ENCODE results near the gene ERCC6L2. TPM values are rescaled to one million over a fixed set of nuclear protein-coding genes. Genes with fewer than 3 reads are reported as not detected.

The ERCC6L2 gene
- total RNA-seq, 4 donors from 2014 or later: 62.4 to 199 (median 101) TPM

DNA sequence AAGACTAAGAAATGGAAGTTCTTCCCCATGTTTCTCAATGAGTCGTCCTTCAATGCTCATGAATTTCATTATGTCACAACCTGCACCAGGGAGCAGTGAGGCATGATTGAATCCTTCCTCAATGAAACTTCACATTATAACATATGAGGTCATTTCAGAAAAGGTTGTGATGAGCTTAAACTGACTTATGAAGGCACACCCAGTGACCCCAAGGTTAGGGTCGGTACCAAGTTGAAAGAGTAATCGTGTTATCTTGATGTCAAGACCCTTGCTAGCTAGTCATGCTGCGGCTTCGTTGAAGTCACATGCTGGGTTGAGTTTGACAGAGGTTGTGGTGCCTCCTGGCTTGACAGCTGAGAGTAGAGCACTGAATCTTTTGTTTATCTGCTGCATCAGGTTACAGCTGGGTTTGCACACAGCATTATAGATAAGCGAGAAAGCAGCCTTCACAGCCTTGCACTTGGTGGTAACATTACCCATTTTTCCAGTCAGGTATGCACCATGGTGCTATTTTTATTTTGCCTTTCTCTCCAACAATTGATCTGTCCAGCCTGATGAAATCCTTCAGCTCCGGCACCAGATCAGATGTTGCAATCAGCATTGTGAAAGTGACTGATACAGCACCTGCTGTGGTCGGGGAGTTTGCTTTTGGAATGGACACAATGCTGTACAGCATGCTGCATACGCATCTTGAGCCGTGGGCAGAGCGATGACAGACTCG lies 133.2 kb downstream of the ERCC6L2 start:
- Histone ChIP-seq H3K27ac (peak overlapping the region in 3 of 4 donors; percentile 27 to 53 (median 33)), H3K4me1 (no peaks in the 10 kb centered on the region), H3K36me3 (peaks cover 0 to 46% (median 0%) of the 10 kb centered on the region in 3 donors), H3K27me3 (no peaks in the 10 kb centered on the region), H3K4me3 (no peak overlapping the region), H3K9me3 (no peaks in the 10 kb centered on the region)
- DNase-seq: no peak
- no peak for TF ChIP-seq POLR2A (IDR thresholded peaks at IDR 0.05)
- TF ChIP-seq, protein P1, sequence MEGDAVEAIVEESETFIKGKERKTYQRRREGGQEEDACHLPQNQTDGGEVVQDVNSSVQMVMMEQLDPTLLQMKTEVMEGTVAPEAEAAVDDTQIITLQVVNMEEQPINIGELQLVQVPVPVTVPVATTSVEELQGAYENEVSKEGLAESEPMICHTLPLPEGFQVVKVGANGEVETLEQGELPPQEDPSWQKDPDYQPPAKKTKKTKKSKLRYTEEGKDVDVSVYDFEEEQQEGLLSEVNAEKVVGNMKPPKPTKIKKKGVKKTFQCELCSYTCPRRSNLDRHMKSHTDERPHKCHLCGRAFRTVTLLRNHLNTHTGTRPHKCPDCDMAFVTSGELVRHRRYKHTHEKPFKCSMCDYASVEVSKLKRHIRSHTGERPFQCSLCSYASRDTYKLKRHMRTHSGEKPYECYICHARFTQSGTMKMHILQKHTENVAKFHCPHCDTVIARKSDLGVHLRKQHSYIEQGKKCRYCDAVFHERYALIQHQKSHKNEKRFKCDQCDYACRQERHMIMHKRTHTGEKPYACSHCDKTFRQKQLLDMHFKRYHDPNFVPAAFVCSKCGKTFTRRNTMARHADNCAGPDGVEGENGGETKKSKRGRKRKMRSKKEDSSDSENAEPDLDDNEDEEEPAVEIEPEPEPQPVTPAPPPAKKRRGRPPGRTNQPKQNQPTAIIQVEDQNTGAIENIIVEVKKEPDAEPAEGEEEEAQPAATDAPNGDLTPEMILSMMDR (IDR thresholded peaks at IDR 0.05): no peak

DNA sequence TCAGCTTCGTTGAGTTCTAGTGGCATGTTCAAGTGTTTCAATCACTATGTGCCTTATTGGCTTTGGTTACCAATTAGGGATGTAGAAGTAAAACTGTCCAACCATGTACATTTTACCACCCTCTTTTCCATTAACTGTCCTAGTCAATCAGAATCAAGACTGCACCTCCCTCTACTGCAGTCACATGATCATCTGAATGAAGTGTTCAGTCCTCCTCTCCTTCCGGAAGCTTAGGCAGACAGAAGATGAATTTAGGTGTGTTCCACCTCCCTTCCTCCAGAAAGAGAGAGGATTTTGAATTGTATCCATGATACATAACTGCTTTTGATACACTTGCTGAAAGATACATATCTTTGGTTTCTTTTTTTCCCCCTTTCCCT lies 133.7 kb downstream of the ERCC6L2 start:
- TF ChIP-seq, protein P1 (IDR thresholded peaks at IDR 0.05): no peak
- TF ChIP-seq POLR2A (IDR thresholded peaks at IDR 0.05): no peak
- Histone ChIP-seq H3K4me3 (no peak overlapping the region), H3K36me3 (peaks cover 0 to 45% (median 0%) of the 10 kb centered on the region in 3 donors), H3K27me3 (no peaks in the 10 kb centered on the region), H3K4me1 (no peaks in the 10 kb centered on the region), H3K27ac (peak overlapping the region in 3 of 4 donors; percentile 33 to 62 (median 53)), H3K9me3 (no peaks in the 10 kb centered on the region)
- DNase-seq: no peak

DNA sequence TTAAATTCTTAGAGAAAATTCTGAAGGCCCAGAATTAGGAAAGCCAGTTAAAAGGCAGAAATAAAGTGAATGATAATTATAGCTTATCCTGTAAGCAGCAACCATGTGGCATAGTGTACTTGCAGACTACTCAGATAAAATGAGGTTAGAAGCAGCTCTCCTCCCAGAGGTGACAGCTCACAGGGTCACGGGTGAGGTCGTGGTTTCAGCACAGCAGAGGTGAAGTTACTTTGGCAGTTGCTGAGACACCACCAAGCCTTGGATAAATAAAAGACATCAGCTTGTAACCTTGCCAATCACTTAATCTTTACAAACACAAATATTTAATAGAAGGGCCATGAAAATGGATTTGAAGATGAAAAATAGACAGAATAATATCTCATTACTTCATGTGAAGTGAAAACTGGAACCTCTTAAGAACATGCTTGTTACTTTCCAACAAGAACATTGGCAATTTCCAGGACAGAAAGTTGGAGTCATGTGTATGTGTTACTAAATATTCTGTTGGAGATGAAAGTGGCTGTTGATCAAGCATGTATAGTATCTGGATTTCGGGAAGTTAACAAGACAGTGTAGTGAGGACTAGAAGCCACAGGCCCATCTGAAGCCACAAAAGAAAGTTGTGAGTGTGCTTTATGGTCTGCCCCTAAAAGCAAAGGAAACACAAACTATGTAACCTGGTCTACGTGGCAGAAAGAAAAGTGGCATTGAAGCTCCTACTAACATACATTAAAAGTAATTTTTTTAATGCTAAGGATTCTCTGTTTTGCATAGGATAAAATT lies 134.4 kb downstream of the ERCC6L2 start:
- Histone ChIP-seq H3K36me3 (peaks cover 0 to 39% (median 0%) of the 10 kb centered on the region in 3 donors), H3K4me1 (no peaks in the 10 kb centered on the region), H3K27ac (peak overlapping the region; percentile 33 to 62 (median 54)), H3K27me3 (no peaks in the 10 kb centered on the region), H3K4me3 (no peak overlapping the region), H3K9me3 (no peaks in the 10 kb centered on the region)
- no peak for TF ChIP-seq POLR2A (IDR thresholded peaks at IDR 0.05)
- TF ChIP-seq, protein P1 (IDR thresholded peaks at IDR 0.05): no peak
- DNase-seq: peak in 1 of 3 donors; percentile 75

DNA sequence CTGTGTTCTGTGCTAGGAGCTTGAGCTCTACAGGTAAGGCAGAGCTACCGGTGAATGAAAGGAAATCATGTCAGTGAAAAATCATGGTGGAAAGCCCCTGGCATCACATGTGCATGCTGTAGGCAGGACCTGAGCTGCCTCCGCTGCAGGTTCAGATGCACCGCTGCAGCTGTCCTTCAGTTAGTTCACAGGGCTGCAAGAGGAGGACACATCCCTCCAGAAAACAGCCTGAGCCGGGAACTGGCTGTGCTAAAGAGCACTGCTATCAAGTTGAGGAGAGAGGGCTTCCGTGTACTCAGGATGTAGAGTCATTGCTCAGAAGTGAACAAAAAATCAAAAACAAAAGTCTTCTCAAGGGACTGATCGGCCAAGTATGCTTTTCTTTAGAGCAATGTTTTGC lies 138.6 kb downstream of the ERCC6L2 start:
- H3K27me3 ChIP-seq: no peaks in the 10 kb centered on the region
- H3K4me3 ChIP-seq: no peak overlapping the region
- peak in 2 of 3 donors; percentile 53 to 86 for DNase-seq
- peak overlapping the region; percentile 6 to 80 (median 56) for H3K27ac ChIP-seq
- TF ChIP-seq POLR2A (IDR thresholded peaks at IDR 0.05): peak in 1 of 2 donors; percentile 10
- TF ChIP-seq, protein P1 (IDR thresholded peaks at IDR 0.05): no peak
- H3K4me1 ChIP-seq: no peaks in the 10 kb centered on the region
- H3K36me3 ChIP-seq: peaks cover 0 to 11% (median 0%) of the 10 kb centered on the region in 3 donors
- no peaks in the 10 kb centered on the region for H3K9me3 ChIP-seq

DNA sequence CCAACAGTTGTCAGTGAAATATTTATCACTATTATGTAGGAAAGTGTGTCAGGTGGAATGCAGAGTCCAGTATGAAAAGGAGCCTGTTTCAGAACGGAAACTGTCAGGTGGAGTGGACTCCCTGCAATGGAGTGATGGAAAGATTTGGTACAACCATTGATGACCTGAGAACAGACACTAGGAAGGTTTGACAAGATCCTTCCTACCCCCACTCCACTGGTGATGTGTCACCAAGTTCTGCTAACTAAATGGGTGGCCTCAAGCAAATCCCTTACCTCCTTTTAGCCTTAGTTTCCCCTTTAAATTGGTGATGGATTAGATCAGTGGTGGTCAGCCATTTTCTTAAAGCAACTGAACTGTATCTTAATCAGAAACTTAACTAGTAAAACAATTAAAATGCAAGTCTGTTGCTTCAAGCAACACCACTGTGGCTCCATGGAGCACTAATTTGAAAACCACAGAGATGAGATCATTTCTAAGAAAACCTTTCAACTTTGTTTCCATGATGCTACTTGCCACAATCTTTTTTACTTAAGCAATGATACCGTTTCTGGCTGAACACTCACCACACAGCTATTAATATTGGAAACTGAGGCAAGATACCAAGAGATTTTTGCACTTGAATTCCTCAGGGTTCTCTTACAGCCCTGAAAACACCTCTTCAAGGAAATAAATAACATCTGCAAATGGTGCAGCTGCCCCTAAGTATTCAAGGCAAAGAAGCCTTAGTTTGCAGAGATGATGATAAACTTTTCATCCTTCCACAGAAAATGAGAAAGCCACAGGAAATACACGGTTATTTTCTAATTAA lies 140.6 kb downstream of the ERCC6L2 start:
- H3K27ac ChIP-seq: peak overlapping the region; percentile 33 to 73 (median 65)

More for the DNA sequence above, 140.6 kb downstream of the ERCC6L2 start:
- TF ChIP-seq, protein P1 (IDR thresholded peaks at IDR 0.05): no peak
- no peak for TF ChIP-seq POLR2A (IDR thresholded peaks at IDR 0.05)
- H3K36me3 ChIP-seq: peaks cover 0 to 11% (median 0%) of the 10 kb centered on the region in 3 donors
- H3K9me3 ChIP-seq: no peaks in the 10 kb centered on the region
- H3K27me3 ChIP-seq: no peaks in the 10 kb centered on the region
- no peak for DNase-seq
- no peak overlapping the region for H3K4me3 ChIP-seq
- H3K4me1 ChIP-seq: peaks cover 0 to 6% (median 0%) of the 10 kb centered on the region in 4 donors

All from Peyer's patch (tissue), 4 donors.